PC-3 (cell line): ENCODE measurements around the gene SERINC1. TPM values are rescaled to one million over a fixed set of nuclear protein-coding genes. Genes with fewer than 3 reads are reported as not detected.

ENCODE experiments used
- ATAC-seq: fragments of 200-7000 bp; cut with Tn5 transposase; 2 replicates; pipeline ENCODE4 v1.9.1; 2020; ENCODE audit warnings: mild to moderate bottlenecking, moderate library complexity
- BruUV-seq: library from RNA; stranded (reverse); fragments of 400-500 nt; replicated peaks from 2 replicates; lab custom pipeline; 2021; lab: Mats Ljungman, UMichigan
- CTCF ChIA-PET: fragments of 300-600 bp; sonication (Branson Sonifier 250); formaldehyde crosslinking; loops from one replicate; lab custom pipeline; 2022; ENCODE audit warnings: antibody characterized with exemption; lab: Charles Lee
- POLR2A ChIA-PET: fragments of 300-600 bp; sonication (Branson Sonifier 250); formaldehyde crosslinking; loops from one replicate; lab custom pipeline; 2022; ENCODE audit warnings: antibody characterized with exemption; ENCODE audit not compliant: unreplicated experiment; lab: Charles Lee
- DNase-seq: peaks from one replicate; pipeline ENCODE4 v3.0.0-alpha.2; 2015
- H2AFZ ChIP-seq: fragments of 300-600 bp; sonication (generic); 2 replicates; pipeline ENCODE4 v1.6.0; 2016; ENCODE audit warnings: antibody characterized with exemption, low read length
- H3F3A ChIP-seq: fragments of 300-600 bp; sonication (generic); one replicate; pipeline ENCODE4 v1.6.0; 2017; ENCODE audit warnings: antibody characterized with exemption, low read length, control low read depth, mild to moderate bottlenecking; ENCODE audit not compliant: unreplicated experiment
- H3K27ac ChIP-seq: fragments of 300-600 bp; sonication (generic); 2 replicates; pipeline ENCODE4 v1.5.1; 2016; ENCODE audit warnings: mild to moderate bottlenecking, low read length
- H3K27me3 ChIP-seq: fragments of 300-600 bp; sonication (generic); 2 replicates; pipeline ENCODE4 v1.6.1; 2016; ENCODE audit warnings: low read length, mixed read lengths
- H3K36me3 ChIP-seq: fragments of 300-600 bp; sonication (generic); 2 replicates; pipeline ENCODE4 v1.6.1; 2016; ENCODE audit warnings: low read depth, mixed run types, low read length, mixed read lengths
- H3K4me1 ChIP-seq: fragments of 300-600 bp; sonication (generic); 2 replicates; pipeline ENCODE4 v1.5.1; 2016; ENCODE audit warnings: low read length; ENCODE audit not compliant: insufficient read depth
- H3K4me2 ChIP-seq: fragments of 300-600 bp; sonication (generic); 2 replicates; pipeline ENCODE4 v1.6.0; 2016; ENCODE audit warnings: low read length
- H3K4me3 ChIP-seq: fragments of 300-600 bp; sonication (generic); 2 replicates; pipeline ENCODE4 v1.5.1; 2016; ENCODE audit warnings: mild to moderate bottlenecking, low read length, mixed read lengths
- H3K79me2 ChIP-seq: fragments of 300-600 bp; sonication (generic); 2 replicates; pipeline ENCODE4 v1.6.1; 2017; ENCODE audit warnings: low read length, mixed read lengths
- H3K9ac ChIP-seq: fragments of 300-600 bp; sonication (generic); 2 replicates; pipeline ENCODE4 v1.6.0; 2016; ENCODE audit warnings: mild to moderate bottlenecking, low read length
- H3K9me2 ChIP-seq: fragments of 300-600 bp; sonication (generic); replicated peaks from 2 replicates; pipeline ENCODE4 v1.6.1; 2016; ENCODE audit warnings: mixed run types, low read length, mixed read lengths
- H3K9me3 ChIP-seq: fragments of 300-600 bp; sonication (generic); 2 replicates; pipeline ENCODE4 v1.6.1; 2016; ENCODE audit warnings: low read length, mixed read lengths
- H4K20me1 ChIP-seq: fragments of 300-600 bp; sonication (generic); 2 replicates; pipeline ENCODE4 v1.6.1; 2016; ENCODE audit warnings: low read length, mixed read lengths
- EZH2 ChIP-seq: fragments of 300-600 bp; sonication (generic); IDR thresholded peaks from one replicate; pipeline ENCODE4 v1.6.1; 2017; ENCODE audit warnings: antibody characterized with exemption, mild to moderate bottlenecking, low read length; ENCODE audit not compliant: unreplicated experiment
- EZH2phosphoT487 ChIP-seq: fragments of 300-600 bp; sonication (generic); IDR thresholded peaks from 2 replicates; pipeline ENCODE4 v1.6.1; 2018; ENCODE audit warnings: mild to moderate bottlenecking, antibody characterized with exemption, low read length, borderline replicate concordance
- intact Hi-C: fragments of 100-400 bp; cut with micrococcal nuclease; formaldehyde crosslinking; loops from 2 replicates; pipeline ENCODE4 v1.9.0; 2023
- total RNA-seq: library from RNA; depleted of rRNA; stranded (reverse); fragments of >200 nt; gene quantifications from 2 replicates; pipeline ENCODE4 v1.2.3, GENCODE V29; 2014
- TF ChIP-seq, protein P1 (sequence below): fragments of 300-600 bp; sonication (generic); conservative IDR thresholded peaks from 2 replicates; pipeline ENCODE4 v1.5.1; 2017; ENCODE audit warnings: antibody characterized with exemption, low read depth, mild to moderate bottlenecking, low read length

The SERINC1 gene
- total RNA-seq, 1 experiment from 2014 or later: 31.7 TPM

GRCh38 chr6:122399055-122399347 lies 72.6 kb downstream of the SERINC1 start:
- intact Hi-C loops: loop anchor here (5.0 kb wide), 1 partner anchor 73 kb away; the partner anchor contains the start of gene SERINC1
- CTCF ChIA-PET: interaction anchor here (0.6 kb wide), 1 partner anchor 474 kb away, joined by 4 read pairs; no protein-coding TSS in a partner anchor
- peaks cover 44% of the 10 kb centered on the region for H3K79me2 ChIP-seq
- no peak for ATAC-seq
- no peaks in the 10 kb centered on the region for H3K9me3 ChIP-seq
- peak overlapping the region; percentile 70 for H2AFZ ChIP-seq
- no peaks in the 10 kb centered on the region for H3K9me2 ChIP-seq
- H3K4me3 ChIP-seq: peak overlapping the region; percentile 37
- no peak overlapping the region for H3K9ac ChIP-seq
- no peak for DNase-seq
- H3F3A ChIP-seq: no peaks in the 10 kb centered on the region
- H3K4me1 ChIP-seq: peaks cover 16% of the 10 kb centered on the region
- no peaks in the 10 kb centered on the region for H3K36me3 ChIP-seq
- peak overlapping the region; percentile 77 for H3K4me2 ChIP-seq
- H3K27ac ChIP-seq: peak overlapping the region; percentile 21; the same call in 1 of the 2 replicates
- TF ChIP-seq, protein P1, sequence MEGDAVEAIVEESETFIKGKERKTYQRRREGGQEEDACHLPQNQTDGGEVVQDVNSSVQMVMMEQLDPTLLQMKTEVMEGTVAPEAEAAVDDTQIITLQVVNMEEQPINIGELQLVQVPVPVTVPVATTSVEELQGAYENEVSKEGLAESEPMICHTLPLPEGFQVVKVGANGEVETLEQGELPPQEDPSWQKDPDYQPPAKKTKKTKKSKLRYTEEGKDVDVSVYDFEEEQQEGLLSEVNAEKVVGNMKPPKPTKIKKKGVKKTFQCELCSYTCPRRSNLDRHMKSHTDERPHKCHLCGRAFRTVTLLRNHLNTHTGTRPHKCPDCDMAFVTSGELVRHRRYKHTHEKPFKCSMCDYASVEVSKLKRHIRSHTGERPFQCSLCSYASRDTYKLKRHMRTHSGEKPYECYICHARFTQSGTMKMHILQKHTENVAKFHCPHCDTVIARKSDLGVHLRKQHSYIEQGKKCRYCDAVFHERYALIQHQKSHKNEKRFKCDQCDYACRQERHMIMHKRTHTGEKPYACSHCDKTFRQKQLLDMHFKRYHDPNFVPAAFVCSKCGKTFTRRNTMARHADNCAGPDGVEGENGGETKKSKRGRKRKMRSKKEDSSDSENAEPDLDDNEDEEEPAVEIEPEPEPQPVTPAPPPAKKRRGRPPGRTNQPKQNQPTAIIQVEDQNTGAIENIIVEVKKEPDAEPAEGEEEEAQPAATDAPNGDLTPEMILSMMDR: no peak
- no peak for TF ChIP-seq EZH2
- no peak for TF ChIP-seq EZH2phosphoT487
- BruUV-seq: no TSS peak
- H4K20me1 ChIP-seq: no peaks in the 10 kb centered on the region
- H3K27me3 ChIP-seq: no peaks in the 10 kb centered on the region
- POLR2A ChIA-PET: no interaction called here

DNA sequence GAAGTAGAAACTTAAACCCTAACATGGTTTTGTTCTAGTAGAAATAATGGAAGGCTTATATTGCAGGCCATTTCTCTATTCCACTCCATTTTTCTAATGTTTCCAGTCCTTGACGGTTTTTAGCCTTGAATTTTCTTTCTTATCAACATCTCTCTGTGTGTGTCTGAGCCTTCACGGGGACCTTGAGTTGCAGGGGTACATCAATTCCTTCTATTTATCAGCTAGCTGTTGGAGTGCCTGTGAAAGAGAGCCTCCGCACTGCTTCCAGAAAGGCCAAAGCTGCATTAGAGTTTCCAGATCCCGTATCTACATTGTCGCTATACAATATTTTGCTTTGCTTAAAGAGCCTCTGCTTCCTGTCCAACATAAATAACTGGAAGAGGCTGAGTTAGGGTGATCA lies 77.6 kb downstream of the SERINC1 start:
- Histone ChIP-seq H3K9me2 (no peaks in the 10 kb centered on the region), H3K36me3 (no peaks in the 10 kb centered on the region), H2AFZ (no peak overlapping the region), H3K27me3 (no peaks in the 10 kb centered on the region), H3K9me3 (no peaks in the 10 kb centered on the region), H3F3A (no peaks in the 10 kb centered on the region), H3K4me2 (no peak overlapping the region), H3K79me2 (no peaks in the 10 kb centered on the region), H3K27ac (no peak overlapping the region), H3K4me1 (peaks cover 5% of the 10 kb centered on the region; the same call in 1 of the 2 replicates), H3K4me3 (no peak overlapping the region), H3K9ac (no peak overlapping the region), H4K20me1 (no peaks in the 10 kb centered on the region)
- POLR2A ChIA-PET: interaction anchor here (0.7 kb wide), 1 partner anchor 54 kb away, joined by 6 read pairs; no protein-coding TSS in a partner anchor
- BruUV-seq: no TSS peak
- intact Hi-C loops: no loop called here
- CTCF ChIA-PET: no interaction called here
- ATAC-seq: no peak
- DNase-seq: no peak
- TF ChIP-seq EZH2phosphoT487 (no peak), EZH2 (no peak)
- TF ChIP-seq, protein P1: no peak

DNA sequence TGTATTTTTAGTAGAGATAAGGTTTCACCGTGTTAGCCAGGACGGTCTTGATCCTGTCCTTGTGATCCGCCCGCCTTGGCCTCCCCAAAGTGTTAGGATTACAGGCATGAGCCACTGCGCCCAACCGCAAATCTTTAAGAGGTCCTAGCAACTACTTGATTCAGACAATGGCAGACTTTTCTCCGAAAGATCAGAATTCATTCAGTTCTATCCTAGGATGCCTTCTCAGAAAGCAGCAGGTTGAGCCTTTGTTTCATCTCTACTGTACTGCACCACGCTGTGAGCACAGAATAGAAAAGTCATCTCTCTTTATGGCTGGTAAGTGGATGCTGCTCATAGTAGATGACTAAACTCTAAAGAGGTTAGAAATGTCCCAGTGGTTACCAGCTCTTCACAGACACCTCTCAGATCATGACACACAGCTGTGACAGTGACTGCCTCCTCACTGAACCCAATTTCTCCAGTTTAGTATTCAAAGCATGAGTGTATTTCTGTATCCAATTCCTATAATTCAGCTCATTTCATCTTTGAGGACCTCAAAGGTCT lies 78.2 kb downstream of the SERINC1 start:
- Histone ChIP-seq H3K4me3 (no peak overlapping the region), H2AFZ (no peak overlapping the region), H3K36me3 (no peaks in the 10 kb centered on the region), H3F3A (no peaks in the 10 kb centered on the region), H3K9me3 (no peaks in the 10 kb centered on the region), H3K4me1 (no peaks in the 10 kb centered on the region), H4K20me1 (no peaks in the 10 kb centered on the region), H3K9me2 (no peaks in the 10 kb centered on the region), H3K79me2 (no peaks in the 10 kb centered on the region), H3K9ac (no peak overlapping the region), H3K27me3 (no peaks in the 10 kb centered on the region), H3K4me2 (no peak overlapping the region), H3K27ac (no peak overlapping the region)
- ChIA-PET CTCF (no interaction called here), POLR2A (no interaction called here)
- no peak for ATAC-seq
- DNase-seq: no peak
- intact Hi-C loops: no loop called here
- TF ChIP-seq, protein P1: no peak
- TF ChIP-seq EZH2 (no peak), EZH2phosphoT487 (no peak)
- no TSS peak for BruUV-seq
